Kidney (tissue), 14 donors: ENCODE results near the gene RADIL. TPM values are rescaled to one million over a fixed set of nuclear protein-coding genes. Genes with fewer than 3 reads are reported as not detected.

ENCODE experiments used
- DNase-seq, 5 donors: peaks; one replicate each; pipeline ENCODE4 v3.0.0-alpha.2; 2013 to 2020
- FAIRE-seq: peaks from 2 replicates; lab custom pipeline; 2012; peaks lifted over from hg19 to GRCh38; lab: Jason Lieb, UNC
- H3K27ac ChIP-seq, 2 donors: one replicate each; pipeline ENCODE4 v1.7.0; 2013; ENCODE audit warnings: low read depth in 2 of 2, low read length in 2 of 2, inconsistent platforms in 1 of 2
- H3K27me3 ChIP-seq: one replicate; pipeline ENCODE4 v1.7.1; 2013; ENCODE audit warnings: low read length, inconsistent platforms; ENCODE audit not compliant: control insufficient read depth, insufficient read depth
- H3K36me3 ChIP-seq, 3 donors: one replicate each; pipeline versions ENCODE4 v1.7.0 to v1.7.1; 2013; ENCODE audit warnings: low read length in 3 of 3, control low read depth in 1 of 3, inconsistent platforms in 1 of 3; ENCODE audit not compliant: insufficient read depth in 3 of 3, control insufficient read depth in 2 of 3
- H3K4me1 ChIP-seq, 3 donors: one replicate each; pipeline versions ENCODE4 v1.7.0 to v1.7.1; 2013; ENCODE audit warnings: low read length in 3 of 3, inconsistent platforms in 1 of 3, low read depth in 1 of 3; ENCODE audit not compliant: control insufficient read depth in 2 of 3, insufficient read depth in 2 of 3
- H3K4me3 ChIP-seq, 3 donors: one replicate each; pipeline versions ENCODE4 v1.7.0 to v1.8.1; 2013; ENCODE audit warnings: low read length in 3 of 3, control low read depth in 1 of 3, inconsistent platforms in 1 of 3
- H3K9ac ChIP-seq, 3 donors: one replicate each; pipeline versions ENCODE4 v1.7.0 to v1.7.1; 2013; ENCODE audit warnings: low read length in 3 of 3, control low read depth in 1 of 3, inconsistent platforms in 1 of 3
- H3K9me3 ChIP-seq, 3 donors: one replicate each; pipeline versions ENCODE4 v1.7.0 to v1.7.1; 2013; ENCODE audit warnings: low read length in 3 of 3, control low read depth in 1 of 3, inconsistent platforms in 1 of 3; ENCODE audit not compliant: control insufficient read depth in 2 of 3, insufficient read depth in 1 of 3
- intact Hi-C: fragments of 100-400 bp; cut with DNase I; formaldehyde crosslinking; loops from one replicate; pipeline ENCODE4 v1.11.1; 2022
- polyA plus RNA-seq: library from polyadenylated mRNA; stranded (reverse); fragments of 350-450 nt; fragmentation: Illumina TruSeq; extraction: RNeasy Lipid Tissue Mini Kit (QIAGEN cat#74804); gene quantifications from one replicate; pipeline ENCODE4 v1.2.3, GENCODE V29; 2014; ENCODE audit warnings: low read depth, low replicate concordance; ENCODE audit not compliant: insufficient read depth
- total RNA-seq: library from RNA; stranded (reverse); fragmentation: NEBNext Ultra II Directional; extraction: Animal tissue kit (Norgen Biotek cat#: 25700); gene quantifications from one replicate; pipeline ENCODE4 v1.2.1, GENCODE V29; 2021
- TF ChIP-seq, protein P1 (sequence below): IDR thresholded peaks from 3 replicates; pipeline ENCODE4 v1.5.1; 2012; ENCODE audit warnings: mild to moderate bottlenecking, moderate library complexity, borderline replicate concordance; ENCODE audit not compliant: insufficient read depth; ENCODE audit errors: extremely low read depth
- donor health status: control.
- donor health status: control.
- donor health status: control.
- donor health status: control.
- donor health status: control.
- donor health status: DM: yes; HTN: yes; CAD: no.
- donor health status: Normal renal cell carcinoma (clear cell type).

The RADIL gene
- total and polyA plus RNA-seq, 2 donors from 2014 or later = 1.0 to 1.7 TPM

DNA sequence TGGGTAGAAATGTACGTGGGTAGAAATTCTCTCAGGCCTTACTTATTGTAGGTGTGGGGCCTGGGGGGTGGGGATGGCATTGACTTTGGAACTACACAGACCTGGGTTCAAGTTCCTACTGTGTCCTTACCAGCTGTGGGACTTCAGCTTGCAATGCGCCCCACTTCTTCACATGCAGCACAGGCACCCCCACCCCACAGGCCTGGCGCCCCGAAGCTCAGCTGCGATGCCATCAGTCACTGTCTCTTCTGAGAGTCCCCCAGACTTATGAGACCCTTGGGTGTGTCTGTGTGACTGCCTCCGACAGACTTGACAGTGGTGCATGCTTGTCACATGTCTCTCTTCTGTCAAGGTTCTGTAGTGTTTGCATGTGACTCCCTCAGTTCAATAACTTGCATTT, 111.2 kb downstream of the RADIL start:
- no peak overlapping the region for H3K4me3 ChIP-seq
- no peak overlapping the region for H3K9ac ChIP-seq
- no peaks in the 10 kb centered on the region for H3K36me3 ChIP-seq
- DNase-seq (no peak), FAIRE-seq (no peak)
- intact Hi-C loops = no loop called here
- H3K27ac ChIP-seq = no peak overlapping the region
- TF ChIP-seq, protein P1, sequence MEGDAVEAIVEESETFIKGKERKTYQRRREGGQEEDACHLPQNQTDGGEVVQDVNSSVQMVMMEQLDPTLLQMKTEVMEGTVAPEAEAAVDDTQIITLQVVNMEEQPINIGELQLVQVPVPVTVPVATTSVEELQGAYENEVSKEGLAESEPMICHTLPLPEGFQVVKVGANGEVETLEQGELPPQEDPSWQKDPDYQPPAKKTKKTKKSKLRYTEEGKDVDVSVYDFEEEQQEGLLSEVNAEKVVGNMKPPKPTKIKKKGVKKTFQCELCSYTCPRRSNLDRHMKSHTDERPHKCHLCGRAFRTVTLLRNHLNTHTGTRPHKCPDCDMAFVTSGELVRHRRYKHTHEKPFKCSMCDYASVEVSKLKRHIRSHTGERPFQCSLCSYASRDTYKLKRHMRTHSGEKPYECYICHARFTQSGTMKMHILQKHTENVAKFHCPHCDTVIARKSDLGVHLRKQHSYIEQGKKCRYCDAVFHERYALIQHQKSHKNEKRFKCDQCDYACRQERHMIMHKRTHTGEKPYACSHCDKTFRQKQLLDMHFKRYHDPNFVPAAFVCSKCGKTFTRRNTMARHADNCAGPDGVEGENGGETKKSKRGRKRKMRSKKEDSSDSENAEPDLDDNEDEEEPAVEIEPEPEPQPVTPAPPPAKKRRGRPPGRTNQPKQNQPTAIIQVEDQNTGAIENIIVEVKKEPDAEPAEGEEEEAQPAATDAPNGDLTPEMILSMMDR = no peak
- no peaks in the 10 kb centered on the region for H3K27me3 ChIP-seq
- H3K9me3 ChIP-seq = no peaks in the 10 kb centered on the region
- H3K4me1 ChIP-seq = peaks cover 0 to 13% (median 7%) of the 10 kb centered on the region in 3 donors

DNA sequence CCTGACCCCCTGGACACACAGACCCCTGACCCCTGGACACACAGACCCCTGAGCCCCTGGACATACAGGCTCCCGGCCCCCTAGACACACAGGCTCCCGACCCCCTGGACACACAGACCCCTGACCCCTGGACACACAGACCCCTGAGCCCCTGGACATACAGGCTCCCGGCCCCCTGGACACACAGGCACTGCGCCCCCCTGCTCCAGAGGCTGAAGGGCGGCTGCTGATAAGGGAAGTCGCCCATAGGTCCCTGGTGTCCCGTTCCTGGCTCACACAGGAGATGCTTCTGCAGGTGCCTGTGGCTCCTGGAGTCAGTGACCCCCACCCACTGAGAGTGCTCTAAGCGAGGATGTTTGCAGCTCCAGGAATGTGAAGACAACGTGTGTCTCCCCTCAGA, 111.8 kb downstream of the RADIL start:
- intact Hi-C loops = no loop called here
- no peak for DNase-seq

GRCh38 chr7:4770886-4771285, 112.6 kb downstream of the RADIL start:
- FAIRE-seq (no peak), DNase-seq (no peak)
- intact Hi-C loops = no loop called here
- H3K27me3 ChIP-seq = no peaks in the 10 kb centered on the region
- no peak overlapping the region for H3K9ac ChIP-seq
- TF ChIP-seq, protein P1 = no peak
- no peak overlapping the region for H3K27ac ChIP-seq
- H3K36me3 ChIP-seq = peaks cover 0 to 3% (median 0%) of the 10 kb centered on the region in 3 donors
- H3K4me1 ChIP-seq = peaks cover 0 to 8% (median 0%) of the 10 kb centered on the region in 3 donors
- no peak overlapping the region for H3K4me3 ChIP-seq
- no peaks in the 10 kb centered on the region for H3K9me3 ChIP-seq

More for the DNA sequence above, 111.8 kb downstream of the RADIL start:
- no peak overlapping the region for H3K27ac ChIP-seq
- no peaks in the 10 kb centered on the region for H3K36me3 ChIP-seq
- FAIRE-seq = no peak
- no peaks in the 10 kb centered on the region for H3K27me3 ChIP-seq
- H3K9me3 ChIP-seq = no peaks in the 10 kb centered on the region
- TF ChIP-seq, protein P1 = no peak
- H3K9ac ChIP-seq = no peak overlapping the region
- peaks cover 0 to 10% (median 3%) of the 10 kb centered on the region in 3 donors for H3K4me1 ChIP-seq
- no peak overlapping the region for H3K4me3 ChIP-seq

GRCh38 chr7:4769761-4770160, 113.8 kb downstream of the RADIL start:
- H3K9ac ChIP-seq = no peak overlapping the region
- no peak overlapping the region for H3K4me3 ChIP-seq
- H3K9me3 ChIP-seq = no peaks in the 10 kb centered on the region
- TF ChIP-seq, protein P1 = no peak
- intact Hi-C loops = no loop called here
- FAIRE-seq (no peak), DNase-seq (no peak)
- peaks cover 0 to 8% (median 0%) of the 10 kb centered on the region in 3 donors for H3K4me1 ChIP-seq
- H3K27me3 ChIP-seq = no peaks in the 10 kb centered on the region
- peaks cover 0 to 4% (median 0%) of the 10 kb centered on the region in 3 donors for H3K36me3 ChIP-seq
- no peak overlapping the region for H3K27ac ChIP-seq
